BJ (cell line): ENCODE measurements around the gene FOXM1. TPM values are rescaled to one million over a fixed set of nuclear protein-coding genes. Genes with fewer than 3 reads are reported as not detected.

ENCODE experiments used
- CTCF ChIA-PET: fragments of 350-600 bp; formaldehyde crosslinking; extraction: SDS; loops from one replicate; lab custom pipeline; 2021; ENCODE audit warnings: antibody characterized with exemption, inconsistent platforms; lab: Yijun Ruan, JAX
- POLR2A ChIA-PET: fragments of 300-600 bp; sonication (Branson Sonifier 250); formaldehyde crosslinking; extraction: SDS; loops from one replicate; lab custom pipeline; 2021; ENCODE audit warnings: antibody characterized with exemption; lab: Charles Lee
- DNase-seq: peaks from one replicate; pipeline ENCODE4 v3.0.0-alpha.2; 2011; ENCODE audit warnings: low read depth
- H3K27me3 ChIP-seq: 2 replicates; pipeline ENCODE4 v1.6.0; 2011; ENCODE audit warnings: low read length; ENCODE audit not compliant: control insufficient read depth, insufficient read depth
- H3K36me3 ChIP-seq: 2 replicates; pipeline ENCODE4 v1.5.1; 2011; ENCODE audit warnings: low read length; ENCODE audit not compliant: control insufficient read depth, insufficient read depth
- H3K4me3 ChIP-seq: 2 replicates; pipeline ENCODE4 v1.5.1; 2011; ENCODE audit warnings: low read depth, mild to moderate bottlenecking, control low read depth, low read length
- CTCF ChIP-seq: IDR thresholded peaks from 2 replicates; pipeline ENCODE4 v1.5.1; 2011; ENCODE audit warnings: low read depth, mild to moderate bottlenecking, control low read depth, inconsistent platforms, low read length, moderate library complexity; ENCODE audit not compliant: insufficient read depth
- polyA plus RNA-seq: library from polyadenylated mRNA; depleted of rRNA; stranded (reverse); fragments of >200 nt; gene quantifications from 2 replicates; pipeline ENCODE4 v1.2.3, GENCODE V29; 2011; rRNA removed

FOXM1 gene
- polyA plus RNA-seq, 1 experiment, result 26.6 TPM

- TF ChIP-seq CTCF, result no peak
- Histone ChIP-seq H3K4me3 (peak overlapping the region; percentile 86), H3K27me3 (no peaks in the 10 kb centered on the region), H3K36me3 (no peaks in the 10 kb centered on the region)
- no peak for DNase-seq
- ChIA-PET CTCF (interaction anchor here (2.8 kb wide), 1 partner anchor 28 kb away, joined by 12 read pairs; no protein-coding TSS in a partner anchor), POLR2A (interaction anchor here (0.6 kb wide), 1 partner anchor 13 kb away, joined by 3 read pairs; no protein-coding TSS in a partner anchor)
These were observed 65.2 kb downstream of the FOXM1 start for GRCh38 chr12:2811801-2812200.

Other genes starting within 250 kb of the FOXM1 start
- 27.1 and 32.4 TPM in 2 replicates for gene FKBP4, start 82.2 kb downstream of the FOXM1 start, polyA plus RNA-seq
- 21.9 and 27.6 TPM in 2 replicates for gene ITFG2, start 64.5 kb downstream of the FOXM1 start, polyA plus RNA-seq
- gene NRIP2, start 42.1 kb downstream of the FOXM1 start, polyA plus RNA-seq, result not detected in 2 replicates
- gene TEX52, start 20.1 kb downstream of the FOXM1 start, polyA plus RNA-seq, result not detected in 2 replicates
- gene RHNO1, start within 50 bp of the FOXM1 start, polyA plus RNA-seq, result 40.0 and 55.7 TPM in 2 replicates
- gene TULP3, start 13.7 kb upstream of the FOXM1 start, polyA plus RNA-seq, result 42.1 and 43.7 TPM in 2 replicates
- 18.8 and 30.2 TPM in 2 replicates for gene TEAD4, start 82.2 kb upstream of the FOXM1 start, polyA plus RNA-seq
- gene TSPAN9, start 200.2 kb upstream of the FOXM1 start, polyA plus RNA-seq, result 45.2 and 67.0 TPM in 2 replicates